GM12801 (cell line): Measurements from ENCODE around the gene HPCAL4.

Experiments used
- TF ChIP-seq, protein P1 (sequence below): IDR thresholded peaks from one replicate; pipeline ENCODE4 v1.5.1; 2011; ENCODE audit warnings: control low read depth; ENCODE audit not compliant: insufficient read length; ENCODE audit errors: extremely low read depth

The HPCAL4 gene

GRCh38 chr1:39691383-39692151, at the start of gene HPCAL4:
Gene HPCAL4 (minus strand): TSS chr1:39691433. CDS start chr1:39684603, 6,830 bp downstream.
- TF ChIP-seq, protein P1, sequence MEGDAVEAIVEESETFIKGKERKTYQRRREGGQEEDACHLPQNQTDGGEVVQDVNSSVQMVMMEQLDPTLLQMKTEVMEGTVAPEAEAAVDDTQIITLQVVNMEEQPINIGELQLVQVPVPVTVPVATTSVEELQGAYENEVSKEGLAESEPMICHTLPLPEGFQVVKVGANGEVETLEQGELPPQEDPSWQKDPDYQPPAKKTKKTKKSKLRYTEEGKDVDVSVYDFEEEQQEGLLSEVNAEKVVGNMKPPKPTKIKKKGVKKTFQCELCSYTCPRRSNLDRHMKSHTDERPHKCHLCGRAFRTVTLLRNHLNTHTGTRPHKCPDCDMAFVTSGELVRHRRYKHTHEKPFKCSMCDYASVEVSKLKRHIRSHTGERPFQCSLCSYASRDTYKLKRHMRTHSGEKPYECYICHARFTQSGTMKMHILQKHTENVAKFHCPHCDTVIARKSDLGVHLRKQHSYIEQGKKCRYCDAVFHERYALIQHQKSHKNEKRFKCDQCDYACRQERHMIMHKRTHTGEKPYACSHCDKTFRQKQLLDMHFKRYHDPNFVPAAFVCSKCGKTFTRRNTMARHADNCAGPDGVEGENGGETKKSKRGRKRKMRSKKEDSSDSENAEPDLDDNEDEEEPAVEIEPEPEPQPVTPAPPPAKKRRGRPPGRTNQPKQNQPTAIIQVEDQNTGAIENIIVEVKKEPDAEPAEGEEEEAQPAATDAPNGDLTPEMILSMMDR = no peak

DNA sequence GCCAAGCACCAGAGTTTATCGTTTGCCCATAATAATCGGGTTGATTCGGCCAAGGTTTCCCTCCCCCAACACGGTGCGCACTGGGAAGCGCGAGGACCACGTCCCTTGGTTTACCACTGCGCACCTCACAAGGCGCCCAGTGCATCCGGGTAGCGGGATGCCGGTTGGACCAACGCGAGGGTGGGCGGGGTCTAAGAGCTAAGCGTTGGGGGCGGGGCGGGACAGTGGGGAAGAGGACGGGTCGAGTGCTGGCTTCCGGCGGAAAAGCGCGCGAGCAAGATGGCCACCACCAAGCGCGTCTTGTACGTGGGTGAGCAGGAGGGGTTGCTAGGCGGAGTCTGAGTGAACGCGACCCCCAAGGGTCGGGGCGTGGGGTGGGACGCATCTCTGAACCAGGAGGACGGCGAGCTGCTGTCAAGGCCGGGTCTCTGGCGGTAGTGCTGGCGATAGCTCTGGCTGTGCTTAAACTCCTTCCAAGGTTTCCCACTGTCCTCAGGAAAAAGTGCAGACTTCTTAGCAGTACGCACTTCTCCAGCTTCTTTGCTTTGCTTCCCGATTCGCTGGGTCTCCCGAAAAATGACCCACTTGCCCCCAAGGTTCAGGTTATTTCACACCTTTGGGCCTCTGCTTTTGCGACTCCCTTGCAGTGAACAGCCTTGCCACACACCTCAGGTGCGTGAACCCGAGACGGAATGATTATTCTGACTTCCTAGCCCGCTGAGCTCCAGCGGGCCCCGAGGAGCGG, 47.6 kb upstream of the HPCAL4 start, which contains the start of gene PPIE:
PPIE (plus strand) TSS at position 261 of the 745 bp plus-strand sequence; CDS start at position 280, 19 bp downstream.
- TF ChIP-seq, protein P1 = no peak

DNA sequence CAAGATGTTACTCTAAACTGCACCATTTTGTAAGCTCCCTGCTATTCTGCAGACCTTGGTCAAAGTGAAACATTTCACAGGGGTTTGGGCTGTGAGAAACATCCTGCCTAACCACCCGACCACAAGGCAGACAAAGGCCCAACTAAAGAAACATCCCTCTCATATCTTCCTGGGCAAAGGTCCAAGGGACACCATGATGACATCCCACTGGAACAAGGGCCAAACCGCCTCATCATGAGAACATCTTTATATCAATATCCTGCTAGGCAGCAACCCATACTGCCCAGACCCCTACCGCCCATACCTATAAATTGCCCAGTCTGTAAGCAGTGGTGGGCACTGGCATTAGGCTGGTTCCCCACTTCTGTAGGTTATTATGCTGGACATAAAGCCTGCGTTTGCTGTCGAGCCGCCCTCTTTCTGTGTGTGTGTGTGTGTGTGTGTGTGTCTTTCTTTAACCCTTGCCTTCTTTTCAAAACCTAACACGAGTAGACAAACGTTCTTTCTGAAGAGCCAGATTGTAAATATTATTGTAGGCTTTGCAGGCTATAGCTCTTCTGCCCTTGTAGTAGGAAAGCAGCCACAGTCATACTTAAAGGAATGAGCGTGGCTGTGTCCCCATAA, 46.4 kb upstream of the HPCAL4 start:
- TF ChIP-seq, protein P1 = no peak

- TF ChIP-seq, protein P1 = no peak
Measured at GRCh38 chr1:39735731-39736130, 44.5 kb upstream of the HPCAL4 start.

GRCh38 chr1:39733161-39733560, 41.9 kb upstream of the HPCAL4 start:
- TF ChIP-seq, protein P1 = no peak

- TF ChIP-seq, protein P1 = no peak
Measured at GRCh38 chr1:39732730-39733129, 41.5 kb upstream of the HPCAL4 start.

DNA sequence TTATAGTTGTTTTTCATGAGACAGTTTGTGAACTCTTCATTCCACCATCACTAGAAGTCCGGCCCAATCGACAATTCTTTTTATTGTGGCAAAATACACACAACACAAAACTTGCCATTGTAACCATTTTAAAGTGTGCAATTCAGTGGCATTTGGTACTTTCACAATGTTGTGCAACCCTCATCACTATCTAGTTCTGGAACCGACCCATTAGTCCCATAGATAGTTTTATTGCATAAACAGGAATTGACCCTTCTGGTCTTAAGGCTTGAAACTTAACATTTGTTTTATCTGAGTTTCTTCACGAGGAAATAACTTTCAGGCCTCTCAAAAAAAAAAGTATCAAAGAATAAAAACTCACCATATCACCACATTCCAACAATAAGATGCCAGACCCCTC, 38.6 kb upstream of the HPCAL4 start:
- TF ChIP-seq, protein P1 = no peak
